Naive thymus-derived CD4-positive, alpha-beta T cell (primary cell): ENCODE measurements around the gene OXNAD1. TPM values are rescaled to one million over a fixed set of nuclear protein-coding genes. Genes with fewer than 3 reads are reported as not detected.

ENCODE experiments used
- ATAC-seq: fragments of 150-1000 bp; cut with Tn5 transposase; 2 replicates; pipeline ENCODE4 v1.10.0; 2021; ENCODE audit warnings: mild to moderate bottlenecking, moderate library complexity
- CTCF ChIA-PET: fragments of 350-600 bp; sonication (Branson Sonifier 250); formaldehyde crosslinking; loops from one replicate; lab custom pipeline; 2021; ENCODE audit warnings: antibody characterized with exemption; lab: Charles Lee
- POLR2A ChIA-PET: fragments of 350-600 bp; sonication (Branson Sonifier 250); formaldehyde crosslinking; loops from one replicate; lab custom pipeline; 2021; ENCODE audit warnings: antibody characterized with exemption, inconsistent platforms; lab: Charles Lee
- DNase-seq, 9 donors: peaks; one replicate each; pipeline versions ENCODE4 v3.0.0 to v3.0.0-alpha.2; 2020 to 2022; ENCODE audit warnings: mixed read lengths in 1 of 9
- H3K27ac ChIP-seq: one replicate; pipeline ENCODE4 v1.7.0; 2013; ENCODE audit warnings: mild to moderate bottlenecking, low read depth, low read length, moderate library complexity
- H3K27me3 ChIP-seq, 2 donors: one replicate each; pipeline ENCODE4 v1.7.0; 2013; ENCODE audit warnings: low read length in 2 of 2, mild to moderate bottlenecking in 2 of 2, moderate library complexity in 2 of 2; ENCODE audit not compliant: control insufficient read depth in 2 of 2, insufficient read depth in 2 of 2
- H3K36me3 ChIP-seq, 3 experiments: 1 replicate in 2 of 3; 2 replicates in 1 of 3; pipeline ENCODE4 v1.7.0; 2013; ENCODE audit warnings: low read length in 3 of 3, mild to moderate bottlenecking in 3 of 3, moderate library complexity in 1 of 3; ENCODE audit not compliant: insufficient read depth in 3 of 3, control insufficient read depth in 2 of 3
- H3K4me1 ChIP-seq, 2 donors: one replicate each; pipeline ENCODE4 v1.7.0; 2013; ENCODE audit warnings: low read length in 2 of 2, mild to moderate bottlenecking in 2 of 2, moderate library complexity in 1 of 2; ENCODE audit not compliant: control insufficient read depth in 2 of 2, insufficient read depth in 2 of 2
- H3K4me3 ChIP-seq: 2 replicates; pipeline ENCODE4 v1.7.0; 2013; ENCODE audit warnings: mild to moderate bottlenecking, low read length
- H3K9me3 ChIP-seq, 3 experiments: 1 replicate in 2 of 3; 2 replicates in 1 of 3; pipeline ENCODE4 v1.7.0; 2013; ENCODE audit warnings: low read length in 3 of 3; ENCODE audit not compliant: control insufficient read depth in 2 of 3
- H3K27ac Mint-ChIP-seq, 9 donors: one replicate each; pipeline ENCODE4 v1.8.0; 2020 to 2022; ENCODE audit warnings: mixed read lengths in 9 of 9, mild to moderate bottlenecking in 8 of 9, moderate library complexity in 5 of 9, inconsistent platforms in 2 of 9
- H3K27me3 Mint-ChIP-seq, 5 donors: one replicate each; pipeline ENCODE4 v1.8.0; 2021 to 2022; ENCODE audit warnings: mixed read lengths in 5 of 5, mild to moderate bottlenecking in 1 of 5
- H3K36me3 Mint-ChIP-seq, 5 donors: one replicate each; pipeline ENCODE4 v1.8.0; 2020 to 2022; ENCODE audit warnings: mixed read lengths in 5 of 5, mild to moderate bottlenecking in 3 of 5, inconsistent platforms in 1 of 5
- H3K4me1 Mint-ChIP-seq, 7 donors: one replicate each; pipeline ENCODE4 v1.8.0; 2020 to 2022; ENCODE audit warnings: mixed read lengths in 7 of 7, mild to moderate bottlenecking in 3 of 7, inconsistent platforms in 1 of 7
- H3K4me3 Mint-ChIP-seq, 10 donors: one replicate each; pipeline ENCODE4 v1.8.0; 2020 to 2022; ENCODE audit warnings: mild to moderate bottlenecking in 10 of 10, mixed read lengths in 10 of 10, moderate library complexity in 6 of 10, inconsistent platforms in 2 of 10
- H3K9me3 Mint-ChIP-seq, 11 donors: one replicate each; pipeline ENCODE4 v1.8.0; 2020 to 2022; ENCODE audit warnings: mixed read lengths in 11 of 11, mild to moderate bottlenecking in 4 of 11, inconsistent platforms in 1 of 11, moderate library complexity in 1 of 11
- intact Hi-C, 2 donors: fragments of 100-400 bp; cut with micrococcal nuclease; formaldehyde crosslinking; loops; one replicate each; pipeline ENCODE4 v1.15.1; 2023
- polyA plus RNA-seq, 2 donors: library from polyadenylated mRNA; unstranded; fragments of 300-500 nt; fragmentation: Illumina TruSeq; gene quantifications; one replicate each; pipeline ENCODE4 v1.2.3, GENCODE V29; 2021
- total RNA-seq, 6 experiments: library from RNA in 5 of 6; stranded (reverse) in 5 of 6; gene quantifications; 1 replicate in 5 of 6; 2 replicates in 1 of 6; pipeline ENCODE4 v1.2.3 and lab custom pipeline; 2021 to 2026

OXNAD1 gene
- total RNA-seq, result 100 to 1,000 TPM in 4 of 5 experiments, 10 to 100 TPM in 1; 80.3 to 171 (median 152) TPM
- 100 to 1,000 TPM; 132 to 134 TPM for polyA plus RNA-seq
- total RNA-seq (lab: John Stamatoyannopoulos, UW), result 283 reads per million, percentile 96 among the genes with 10 or more reads in this experiment

GRCh38 chr3:16264708-16265454 is at the start of gene OXNAD1, which contains the start of gene DPH3:
Gene OXNAD1 (plus strand): TSS chr3:16265212. CDS start chr3:16270953, 5,741 bp downstream.
Gene DPH3 (minus strand): TSS chr3:16264943. CDS start chr3:16264876, 67 bp downstream.
- peak within 1 kb of the TSS; percentile 85 to 100 (median 98) for H3K4me3 Mint-ChIP-seq
- peaks cover 13 to 28% of the 10 kb centered on the region in 2 donors for H3K4me1 ChIP-seq
- H3K27ac ChIP-seq, result peak within 1 kb of the TSS; percentile 88
- H3K27me3 Mint-ChIP-seq, result peaks cover 0 to 2% (median 0%) of the 10 kb centered on the region in 5 donors
- CTCF ChIA-PET, result interaction anchor here (0.5 to 9.7 kb wide), 13 partner anchors 17 to 290 kb away, joined by 3 to 92 read pairs (median 4); no protein-coding TSS in a partner anchor
- peaks cover 0 to 6% (median 4%) of the 10 kb centered on the region in 5 donors for H3K36me3 Mint-ChIP-seq
- H3K4me1 Mint-ChIP-seq, result peaks cover 13 to 50% (median 43%) of the 10 kb centered on the region in 7 donors
- intact Hi-C loops, result loop anchor here (1.0 to 10.0 kb wide), 23 partner anchors 21 to 1480 kb away; partner anchors contain the start of genes BTD (in 2 of the 2), CAPN7 (in 2 of the 2), HACL1 (in 2 of the 2) and TBC1D5 (in 2 of the 2)
- POLR2A ChIA-PET, result interaction anchor here (0.7 to 2.9 kb wide), 21 partner anchors 11 to 1165 kb away, joined by 3 to 36 read pairs (median 4); partner anchors contain the start of genes CAPN7 and RBSN
- peak within 1 kb of the TSS; percentile 96 to 100 (median 98) for H3K27ac Mint-ChIP-seq
- no peaks in the 10 kb centered on the region for H3K9me3 ChIP-seq
- H3K36me3 ChIP-seq, result peaks cover 0 to 14% (median 0%) of the 10 kb centered on the region in 3 experiments
- ATAC-seq (peak; percentile 96), DNase-seq (peak; percentile 97 to 99 (median 98))
- H3K9me3 Mint-ChIP-seq, result peaks cover 0 to 4% (median 0%) of the 10 kb centered on the region in 11 donors
- H3K27me3 ChIP-seq, result no peaks in the 10 kb centered on the region
- H3K4me3 ChIP-seq, result peak within 1 kb of the TSS; percentile 85

GRCh38 chr3:16216373-16216935 is 48.6 kb upstream of the OXNAD1 start:
- no peaks in the 10 kb centered on the region for H3K4me1 Mint-ChIP-seq
- intact Hi-C loops, result no loop called here
- Histone ChIP-seq H3K27me3 (no peaks in the 10 kb centered on the region), H3K36me3 (no peaks in the 10 kb centered on the region), H3K4me3 (no peak overlapping the region), H3K9me3 (no peaks in the 10 kb centered on the region), H3K4me1 (no peaks in the 10 kb centered on the region), H3K27ac (no peak overlapping the region)
- peaks cover 0 to 2% (median 0%) of the 10 kb centered on the region in 5 donors for H3K27me3 Mint-ChIP-seq
- H3K9me3 Mint-ChIP-seq, result peaks cover 0 to 2% (median 0%) of the 10 kb centered on the region in 11 donors
- ChIA-PET POLR2A (no interaction called here), CTCF (no interaction called here)
- ATAC-seq (no peak), DNase-seq (no peak)
- no peaks in the 10 kb centered on the region for H3K36me3 Mint-ChIP-seq
- H3K4me3 Mint-ChIP-seq, result no peak overlapping the region
- H3K27ac Mint-ChIP-seq, result no peak overlapping the region

GRCh38 chr3:16219777-16220176 is 45.2 kb upstream of the OXNAD1 start:
- CTCF ChIA-PET, result no interaction called here
- H3K4me1 Mint-ChIP-seq, result peaks cover 0 to 2% (median 0%) of the 10 kb centered on the region in 7 donors
- no peak for ATAC-seq

GRCh38 chr3:16221990-16222389 is 43.0 kb upstream of the OXNAD1 start:
- H3K9me3 ChIP-seq, result no peaks in the 10 kb centered on the region
- ATAC-seq (no peak), DNase-seq (no peak)
- no peak overlapping the region for H3K4me3 ChIP-seq
- intact Hi-C loops, result no loop called here
- Mint-ChIP-seq H3K4me1 (peaks cover 0 to 2% (median 0%) of the 10 kb centered on the region in 7 donors), H3K36me3 (no peaks in the 10 kb centered on the region), H3K4me3 (no peak overlapping the region), H3K27me3 (peaks cover 0 to 2% (median 0%) of the 10 kb centered on the region in 5 donors), H3K27ac (no peak overlapping the region), H3K9me3 (peaks cover 0 to 9% (median 2%) of the 10 kb centered on the region in 11 donors)
- no peak overlapping the region for H3K27ac ChIP-seq
- no peaks in the 10 kb centered on the region for H3K36me3 ChIP-seq
- ChIA-PET POLR2A (no interaction called here), CTCF (no interaction called here)
- no peaks in the 10 kb centered on the region for H3K27me3 ChIP-seq
- H3K4me1 ChIP-seq, result no peaks in the 10 kb centered on the region

More at GRCh38 chr3:16219777-16220176, 45.2 kb upstream of the OXNAD1 start:
- Histone ChIP-seq H3K4me3 (no peak overlapping the region), H3K27ac (no peak overlapping the region), H3K4me1 (no peaks in the 10 kb centered on the region), H3K36me3 (no peaks in the 10 kb centered on the region), H3K27me3 (no peaks in the 10 kb centered on the region), H3K9me3 (no peaks in the 10 kb centered on the region)
- H3K27ac Mint-ChIP-seq, result no peak overlapping the region
- H3K36me3 Mint-ChIP-seq, result no peaks in the 10 kb centered on the region
- H3K9me3 Mint-ChIP-seq, result peaks cover 0 to 9% (median 0%) of the 10 kb centered on the region in 11 donors
- POLR2A ChIA-PET, result no interaction called here
- H3K27me3 Mint-ChIP-seq, result peaks cover 0 to 2% (median 0%) of the 10 kb centered on the region in 5 donors
- intact Hi-C loops, result no loop called here
- H3K4me3 Mint-ChIP-seq, result no peak overlapping the region
- no peak for DNase-seq

- H3K4me1 ChIP-seq, result no peaks in the 10 kb centered on the region
- H3K4me3 ChIP-seq, result no peak overlapping the region
- Mint-ChIP-seq H3K4me1 (peaks cover 0 to 2% (median 0%) of the 10 kb centered on the region in 7 donors), H3K36me3 (no peaks in the 10 kb centered on the region), H3K27ac (no peak overlapping the region), H3K27me3 (peaks cover 0 to 2% (median 0%) of the 10 kb centered on the region in 5 donors), H3K9me3 (peaks cover 0 to 9% (median 2%) of the 10 kb centered on the region in 11 donors), H3K4me3 (no peak overlapping the region)
- intact Hi-C loops, result no loop called here
- no peaks in the 10 kb centered on the region for H3K27me3 ChIP-seq
- ChIA-PET POLR2A (no interaction called here), CTCF (no interaction called here)
- ATAC-seq, result no peak
- no peaks in the 10 kb centered on the region for H3K36me3 ChIP-seq
- no peaks in the 10 kb centered on the region for H3K9me3 ChIP-seq
- no peak for DNase-seq
- H3K27ac ChIP-seq, result no peak overlapping the region
These were observed 42.5 kb upstream of the OXNAD1 start for GRCh38 chr3:16222547-16222946.

- peaks cover 0 to 5% (median 0%) of the 10 kb centered on the region in 5 donors for H3K27me3 Mint-ChIP-seq
- peaks cover 0 to 2% (median 0%) of the 10 kb centered on the region in 7 donors for H3K4me1 Mint-ChIP-seq
- Histone ChIP-seq H3K27me3 (no peaks in the 10 kb centered on the region), H3K4me1 (no peaks in the 10 kb centered on the region), H3K36me3 (no peaks in the 10 kb centered on the region), H3K4me3 (no peak overlapping the region), H3K27ac (no peak overlapping the region), H3K9me3 (no peaks in the 10 kb centered on the region)
- ChIA-PET POLR2A (no interaction called here), CTCF (no interaction called here)
- intact Hi-C loops, result no loop called here
- H3K4me3 Mint-ChIP-seq, result no peak overlapping the region
- no peaks in the 10 kb centered on the region for H3K36me3 Mint-ChIP-seq
- DNase-seq (no peak), ATAC-seq (no peak)
- peaks cover 0 to 9% (median 2%) of the 10 kb centered on the region in 11 donors for H3K9me3 Mint-ChIP-seq
- H3K27ac Mint-ChIP-seq, result no peak overlapping the region
These were observed 40.7 kb upstream of the OXNAD1 start for GRCh38 chr3:16224325-16224724.
